Measurements from ENCODE around the gene NDFIP2. TPM values are rescaled to one million over a fixed set of nuclear protein-coding genes. Genes with fewer than 3 reads are reported as not detected.

NDFIP2 gene
- total RNA-seq, 4 donors from 2014 or later: 16.8 to 26.7 (median 20.6) TPM

DNA sequence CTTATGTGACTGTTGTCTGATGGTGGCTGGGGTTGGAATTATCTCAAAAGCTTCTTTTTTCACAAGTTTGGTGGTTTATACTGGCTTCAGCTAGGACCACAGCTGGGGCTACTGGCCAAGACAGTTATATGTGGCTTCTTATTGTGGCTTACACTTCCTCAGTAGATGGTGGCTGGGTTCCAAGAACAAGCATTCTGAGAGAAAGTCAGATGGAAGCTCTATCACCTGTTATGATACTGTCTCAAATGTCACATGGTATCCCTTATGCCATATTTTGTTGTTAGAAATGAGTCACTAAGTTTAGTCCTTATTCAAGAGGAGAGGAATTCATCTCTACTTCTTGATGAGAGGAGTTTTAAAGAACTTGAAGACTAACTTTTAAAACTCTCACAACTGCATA, 41.6 kb downstream of the NDFIP2 start:
- no peak for ATAC-seq (ENCODE audit: low FRiP score)

DNA sequence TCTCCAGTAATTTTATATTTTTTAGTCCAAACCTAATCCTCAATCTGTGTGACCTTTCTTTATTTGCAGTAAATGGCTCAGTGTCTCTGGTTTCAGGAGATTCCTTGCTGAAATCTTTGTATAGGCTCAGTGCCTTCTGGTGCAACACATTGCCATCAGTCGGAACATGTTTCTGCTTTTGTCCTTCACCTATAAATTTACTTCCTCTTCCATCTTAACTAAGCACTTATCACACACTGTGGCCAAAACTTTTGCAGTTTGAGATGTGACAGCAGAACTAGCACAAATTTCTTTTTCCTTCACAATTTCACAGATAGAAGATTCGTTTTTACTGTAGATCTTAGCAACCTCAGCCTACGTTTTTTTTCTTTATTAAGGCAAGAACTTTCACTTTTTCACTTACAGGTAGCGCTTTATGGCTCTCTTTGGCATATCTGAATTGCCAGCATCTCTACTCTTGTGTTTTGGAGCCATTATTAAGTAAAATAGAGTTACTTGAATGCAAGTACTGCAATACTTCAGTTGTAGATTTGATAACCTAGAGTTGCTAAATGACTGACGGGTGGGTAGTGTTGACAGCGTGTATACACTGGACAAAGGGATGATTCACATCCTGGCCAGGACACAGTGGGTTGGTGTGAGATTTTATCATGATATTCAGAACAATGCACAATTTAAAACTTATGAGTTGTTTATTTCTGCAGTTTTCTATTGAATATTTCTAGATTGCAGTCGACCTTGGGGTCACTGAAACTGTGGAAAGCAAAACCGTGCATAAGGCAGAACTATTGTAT, 44.3 kb downstream of the NDFIP2 start:
- ATAC-seq (ENCODE audit: low FRiP score) (no peak), DNase-seq (ENCODE audit: low spot score) (no peak)
- TF ChIP-seq, protein P1, sequence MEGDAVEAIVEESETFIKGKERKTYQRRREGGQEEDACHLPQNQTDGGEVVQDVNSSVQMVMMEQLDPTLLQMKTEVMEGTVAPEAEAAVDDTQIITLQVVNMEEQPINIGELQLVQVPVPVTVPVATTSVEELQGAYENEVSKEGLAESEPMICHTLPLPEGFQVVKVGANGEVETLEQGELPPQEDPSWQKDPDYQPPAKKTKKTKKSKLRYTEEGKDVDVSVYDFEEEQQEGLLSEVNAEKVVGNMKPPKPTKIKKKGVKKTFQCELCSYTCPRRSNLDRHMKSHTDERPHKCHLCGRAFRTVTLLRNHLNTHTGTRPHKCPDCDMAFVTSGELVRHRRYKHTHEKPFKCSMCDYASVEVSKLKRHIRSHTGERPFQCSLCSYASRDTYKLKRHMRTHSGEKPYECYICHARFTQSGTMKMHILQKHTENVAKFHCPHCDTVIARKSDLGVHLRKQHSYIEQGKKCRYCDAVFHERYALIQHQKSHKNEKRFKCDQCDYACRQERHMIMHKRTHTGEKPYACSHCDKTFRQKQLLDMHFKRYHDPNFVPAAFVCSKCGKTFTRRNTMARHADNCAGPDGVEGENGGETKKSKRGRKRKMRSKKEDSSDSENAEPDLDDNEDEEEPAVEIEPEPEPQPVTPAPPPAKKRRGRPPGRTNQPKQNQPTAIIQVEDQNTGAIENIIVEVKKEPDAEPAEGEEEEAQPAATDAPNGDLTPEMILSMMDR (IDR thresholded peaks at IDR 0.05): no peak

More for the DNA sequence above, 41.6 kb downstream of the NDFIP2 start:
- no peak for DNase-seq (ENCODE audit: low spot score)
- TF ChIP-seq, protein P1 (IDR thresholded peaks at IDR 0.05): no peak

DNA sequence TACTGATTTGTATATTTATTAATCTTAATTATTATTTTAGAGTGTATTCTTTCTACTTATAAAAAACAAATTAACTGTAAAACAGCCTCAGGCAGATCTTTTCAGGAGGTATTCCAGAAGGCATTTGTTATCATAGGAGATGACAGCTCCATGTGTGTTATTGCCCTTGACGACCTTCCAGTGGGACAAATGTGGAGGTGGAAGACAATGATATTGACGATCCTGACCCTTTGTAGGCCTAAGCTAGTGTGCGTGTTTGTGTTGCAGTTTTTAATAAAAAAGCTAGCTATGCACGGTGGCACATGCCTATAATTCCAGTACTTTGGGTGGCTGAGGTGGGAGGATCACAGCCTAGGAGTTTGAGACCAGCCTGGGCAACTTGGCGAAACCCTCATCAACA, 46.7 kb downstream of the NDFIP2 start:
- TF ChIP-seq, protein P1 (IDR thresholded peaks at IDR 0.05): no peak
- DNase-seq (ENCODE audit: low spot score) (no peak), ATAC-seq (ENCODE audit: low FRiP score) (no peak)

DNA sequence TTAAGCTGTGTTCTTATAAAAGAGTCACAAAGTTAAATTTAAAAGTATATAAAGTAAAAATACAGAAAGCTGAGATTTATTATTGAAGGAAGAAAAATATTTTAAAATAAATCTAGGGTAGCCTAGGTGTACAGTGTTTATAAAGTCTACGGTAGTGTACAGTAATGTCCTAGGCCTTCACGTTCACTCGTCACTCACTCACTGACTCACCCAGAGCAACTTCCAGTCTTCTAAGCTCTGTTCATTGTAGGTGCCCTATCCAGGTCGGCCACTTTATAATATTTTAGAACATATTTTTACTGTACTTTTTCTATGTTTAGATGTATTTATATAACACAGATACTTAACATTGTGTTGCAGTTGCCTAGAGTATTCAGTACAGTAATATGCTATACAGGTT, 47.4 kb downstream of the NDFIP2 start:
- no peak for DNase-seq (ENCODE audit: low spot score)
- TF ChIP-seq, protein P1 (IDR thresholded peaks at IDR 0.05): no peak
- no peak for ATAC-seq (ENCODE audit: low FRiP score)

DNA sequence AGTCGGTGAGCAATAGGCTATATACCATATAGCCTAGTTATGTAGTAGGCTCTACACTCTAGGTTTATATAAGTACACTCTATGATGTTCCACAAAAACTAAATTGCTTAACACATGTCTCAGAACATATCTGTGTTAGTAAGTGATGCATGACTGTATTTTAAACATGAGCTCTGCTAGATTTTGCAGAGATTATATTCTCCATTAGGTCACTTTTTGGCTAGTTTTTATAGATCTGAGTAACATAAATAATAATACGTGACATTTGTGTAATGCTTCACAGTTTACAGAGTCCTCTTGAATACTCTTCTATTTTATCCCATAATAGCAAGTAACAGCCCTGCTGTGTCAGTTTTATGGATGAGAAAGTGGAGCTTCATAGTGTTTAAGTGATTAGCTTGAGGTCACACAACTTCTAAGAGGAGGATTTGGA, 47.8 kb downstream of the NDFIP2 start:
- TF ChIP-seq, protein P1 (IDR thresholded peaks at IDR 0.05): no peak
- no peak for ATAC-seq (ENCODE audit: low FRiP score)
- DNase-seq (ENCODE audit: low spot score): no peak

DNA sequence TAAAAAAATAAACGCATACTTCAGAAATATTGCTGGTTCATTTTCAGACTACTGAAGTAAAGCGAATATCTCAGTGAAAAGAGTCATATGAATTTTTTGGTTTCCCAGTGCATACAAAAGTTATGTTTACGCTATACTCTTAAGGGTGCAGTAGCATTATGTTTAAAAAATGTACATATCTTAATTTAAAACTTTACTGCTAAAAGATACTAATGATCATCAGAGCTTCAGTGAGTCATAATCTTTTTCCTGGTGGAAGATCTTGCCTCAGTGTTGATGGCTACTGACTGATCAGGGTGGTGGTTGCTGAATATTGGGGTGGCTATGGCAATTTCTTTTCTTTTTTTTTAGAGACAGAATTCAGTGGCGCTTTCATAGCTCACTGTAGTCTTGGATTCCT, 48.9 kb downstream of the NDFIP2 start:
- TF ChIP-seq, protein P1 (IDR thresholded peaks at IDR 0.05): no peak
- no peak for DNase-seq (ENCODE audit: low spot score)
- ATAC-seq (ENCODE audit: low FRiP score): no peak

DNA sequence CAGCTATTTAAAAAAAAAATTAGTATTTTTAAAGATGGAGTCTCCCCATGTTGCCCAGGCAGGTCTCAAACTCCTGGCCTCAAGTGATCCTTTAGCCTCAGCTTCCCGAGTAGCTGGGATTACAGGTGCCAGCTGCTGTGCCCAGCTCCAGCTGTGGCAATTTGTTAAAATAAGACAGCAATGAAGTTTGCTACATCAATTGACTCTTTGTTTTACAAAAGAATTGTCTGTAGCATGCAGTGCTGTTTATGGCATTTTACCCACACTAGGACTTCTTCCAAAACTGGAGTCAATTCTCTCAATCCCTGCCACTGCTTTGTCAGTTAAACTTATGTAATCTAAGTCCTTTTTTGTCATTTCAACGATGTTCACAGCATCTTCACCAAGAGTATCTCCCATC, 49.3 kb downstream of the NDFIP2 start:
- ATAC-seq (ENCODE audit: low FRiP score): no peak
- no peak for DNase-seq (ENCODE audit: low spot score)
- TF ChIP-seq, protein P1 (IDR thresholded peaks at IDR 0.05): no peak
